CD4-positive, alpha-beta memory T cell (primary cell): ENCODE results near the gene DNASE1L3. TPM values are rescaled to one million over a fixed set of nuclear protein-coding genes. Genes with fewer than 3 reads are reported as not detected.
A peak's percentile ranks its signal among the peaks of the same experiment; 100 is the strongest.

Experiments used
- CTCF ChIA-PET: fragments of 350-600 bp; sonication (Branson Sonifier 250); formaldehyde crosslinking; loops from one replicate; lab custom pipeline; 2021; ENCODE audit warnings: inconsistent platforms; ENCODE audit not compliant: partially characterized antibody; lab: Charles Lee
- POLR2A ChIA-PET: fragments of 350-600 bp; sonication (Branson Sonifier 250); formaldehyde crosslinking; loops from one replicate; lab custom pipeline; 2021; ENCODE audit not compliant: partially characterized antibody; lab: Charles Lee
- DNase-seq, 5 donors: peaks; one replicate each; pipeline versions ENCODE4 v3.0.0 to v3.0.0-alpha.2; 2020 to 2022; ENCODE audit warnings: mixed read lengths in 1 of 5
- H3K27ac ChIP-seq: one replicate; pipeline ENCODE4 v1.7.0; 2013; ENCODE audit warnings: low read depth, low read length
- H3K27me3 ChIP-seq: 2 replicates; pipeline ENCODE4 v1.7.0; 2013; ENCODE audit warnings: mild to moderate bottlenecking, low read length, moderate library complexity; ENCODE audit not compliant: insufficient read depth
- H3K36me3 ChIP-seq: 2 replicates; pipeline ENCODE4 v1.7.0; 2013; ENCODE audit warnings: mild to moderate bottlenecking, low read length, moderate library complexity; ENCODE audit not compliant: insufficient read depth
- H3K4me1 ChIP-seq: 2 replicates; pipeline ENCODE4 v1.7.0; 2013; ENCODE audit warnings: mild to moderate bottlenecking, low read length, moderate library complexity; ENCODE audit not compliant: insufficient read depth
- H3K4me3 ChIP-seq, 2 donors: one replicate each; pipeline ENCODE4 v1.7.0; 2013; ENCODE audit warnings: low read length in 2 of 2, mild to moderate bottlenecking in 1 of 2
- H3K9me3 ChIP-seq, 2 donors: one replicate each; pipeline ENCODE4 v1.7.0; 2013; ENCODE audit warnings: low read length in 2 of 2, control low read depth in 1 of 2; ENCODE audit not compliant: control insufficient read depth in 1 of 2
- H3K27ac Mint-ChIP-seq, 7 donors: one replicate each; pipeline ENCODE4 v1.8.0; 2020 to 2021; ENCODE audit warnings: mixed read lengths in 7 of 7, mild to moderate bottlenecking in 6 of 7, inconsistent platforms in 3 of 7, moderate library complexity in 3 of 7
- H3K27me3 Mint-ChIP-seq, 2 donors: one replicate each; pipeline ENCODE4 v1.8.0; 2020 to 2021; ENCODE audit warnings: mixed read lengths in 2 of 2
- H3K36me3 Mint-ChIP-seq, 2 donors: one replicate each; pipeline ENCODE4 v1.8.0; 2020 to 2021; ENCODE audit warnings: mixed read lengths in 2 of 2, inconsistent platforms in 1 of 2, mild to moderate bottlenecking in 1 of 2
- H3K4me1 Mint-ChIP-seq, 4 donors: one replicate each; pipeline ENCODE4 v1.8.0; 2020 to 2021; ENCODE audit warnings: mixed read lengths in 4 of 4, mild to moderate bottlenecking in 1 of 4
- H3K4me3 Mint-ChIP-seq, 8 donors: one replicate each; pipeline ENCODE4 v1.8.0; 2020 to 2021; ENCODE audit warnings: mixed read lengths in 8 of 8, mild to moderate bottlenecking in 7 of 8, moderate library complexity in 6 of 8, inconsistent platforms in 3 of 8
- H3K9me3 Mint-ChIP-seq, 8 donors: one replicate each; pipeline ENCODE4 v1.8.0; 2020 to 2021; ENCODE audit warnings: mixed read lengths in 8 of 8, mild to moderate bottlenecking in 5 of 8, inconsistent platforms in 3 of 8, moderate library complexity in 1 of 8
- intact Hi-C: fragments of 100-400 bp; cut with micrococcal nuclease; formaldehyde crosslinking; loops from one replicate; pipeline ENCODE4 v1.15.1; 2023
- polyA plus RNA-seq, 2 donors: library from polyadenylated mRNA; unstranded; fragments of 300-500 nt; fragmentation: Illumina TruSeq; gene quantifications; one replicate each; pipeline ENCODE4 v1.2.3, GENCODE V29; 2021
- total RNA-seq, 2 experiments: library from RNA; stranded (reverse); gene quantifications; one replicate each; pipeline ENCODE4 v1.2.3, GENCODE V29; 2021

The DNASE1L3 gene
- total and polyA plus RNA-seq, 4 experiments from 2014 or later = not detected

DNA sequence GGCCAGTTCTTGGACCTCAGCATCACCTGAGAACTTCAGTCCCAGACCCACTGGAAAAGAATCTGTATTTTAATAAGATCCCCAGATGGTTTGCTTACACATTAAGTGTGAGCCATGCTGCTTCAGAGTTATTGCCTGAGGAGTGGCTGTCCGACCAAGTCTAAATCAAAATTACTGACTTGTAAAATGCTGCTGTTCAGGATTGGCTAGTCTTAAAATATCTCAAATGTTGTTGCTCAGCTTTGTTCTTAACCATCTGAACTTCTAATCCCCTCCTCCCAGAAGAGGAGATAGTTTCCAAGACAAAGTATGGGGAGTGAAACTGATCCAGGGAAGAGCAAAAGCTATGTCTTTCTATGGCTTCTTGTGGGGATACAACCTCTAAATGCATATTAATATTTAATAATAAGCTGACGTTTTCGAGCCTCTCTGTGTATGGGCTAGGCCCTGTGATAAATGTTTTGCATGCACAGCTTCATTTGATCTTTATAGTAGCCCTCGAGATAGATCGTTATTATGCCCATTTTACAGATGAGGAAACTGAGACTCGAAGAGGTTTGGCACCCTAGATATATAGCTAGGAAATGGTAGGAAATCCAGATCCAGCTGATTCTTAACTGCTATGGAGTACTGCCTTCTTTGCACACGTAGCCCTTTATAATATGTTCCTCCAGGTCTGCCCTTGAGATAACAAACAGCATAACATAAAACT is 52.2 kb downstream of the DNASE1L3 start:
- ChIA-PET POLR2A (no interaction called here), CTCF (interaction anchor here (0.8 to 2.8 kb wide), 5 partner anchors 7 to 57 kb away, joined by 3 to 10 read pairs (median 3); no protein-coding TSS in a partner anchor)
- H3K36me3 ChIP-seq = peaks cover 15% of the 10 kb centered on the region
- no peak for DNase-seq
- Mint-ChIP-seq H3K27me3 (no peaks in the 10 kb centered on the region), H3K36me3 (peaks cover 42 to 56% of the 10 kb centered on the region in 2 donors), H3K27ac (no peak overlapping the region), H3K4me3 (no peak overlapping the region), H3K9me3 (no peaks in the 10 kb centered on the region), H3K4me1 (no peaks in the 10 kb centered on the region)
- intact Hi-C loops = no loop called here
- H3K9me3 ChIP-seq = no peaks in the 10 kb centered on the region
- H3K27ac ChIP-seq = no peak overlapping the region
- no peaks in the 10 kb centered on the region for H3K4me1 ChIP-seq
- no peak overlapping the region for H3K4me3 ChIP-seq
- no peaks in the 10 kb centered on the region for H3K27me3 ChIP-seq

DNA sequence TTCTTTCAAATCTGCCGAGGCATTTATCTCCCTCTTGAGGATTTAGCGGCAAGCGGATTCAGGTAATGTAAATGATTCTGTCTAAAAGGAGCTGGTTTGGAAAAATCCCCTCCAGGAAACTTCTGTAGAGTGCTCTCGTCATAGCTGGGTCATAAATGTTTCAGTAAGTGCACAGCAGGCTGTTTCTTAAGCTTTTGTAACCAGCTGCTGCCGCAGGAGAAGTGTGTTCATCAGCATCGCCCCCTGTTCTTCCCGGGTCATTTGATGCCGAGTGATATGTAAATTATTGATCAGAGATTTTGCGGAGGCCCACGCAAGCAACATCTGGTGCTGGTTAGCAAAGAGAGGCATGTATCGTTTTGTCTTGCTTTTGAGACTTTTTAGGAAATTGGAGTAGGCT is 53.1 kb downstream of the DNASE1L3 start:
- Histone ChIP-seq H3K4me3 (no peak overlapping the region), H3K27ac (no peak overlapping the region), H3K9me3 (no peaks in the 10 kb centered on the region), H3K36me3 (peaks cover 11% of the 10 kb centered on the region), H3K4me1 (no peaks in the 10 kb centered on the region), H3K27me3 (no peaks in the 10 kb centered on the region)
- H3K9me3 Mint-ChIP-seq = no peaks in the 10 kb centered on the region
- no peaks in the 10 kb centered on the region for H3K4me1 Mint-ChIP-seq
- peaks cover 40 to 52% of the 10 kb centered on the region in 2 donors for H3K36me3 Mint-ChIP-seq
- H3K27me3 Mint-ChIP-seq = no peaks in the 10 kb centered on the region
- DNase-seq = no peak
- POLR2A ChIA-PET = no interaction called here
- CTCF ChIA-PET = interaction anchor here (1.1 to 2.8 kb wide), 2 partner anchors 8 to 19 kb away, joined by 3 to 10 read pairs; no protein-coding TSS in a partner anchor
- H3K27ac Mint-ChIP-seq = no peak overlapping the region
- H3K4me3 Mint-ChIP-seq = no peak overlapping the region
- intact Hi-C loops = no loop called here

DNA sequence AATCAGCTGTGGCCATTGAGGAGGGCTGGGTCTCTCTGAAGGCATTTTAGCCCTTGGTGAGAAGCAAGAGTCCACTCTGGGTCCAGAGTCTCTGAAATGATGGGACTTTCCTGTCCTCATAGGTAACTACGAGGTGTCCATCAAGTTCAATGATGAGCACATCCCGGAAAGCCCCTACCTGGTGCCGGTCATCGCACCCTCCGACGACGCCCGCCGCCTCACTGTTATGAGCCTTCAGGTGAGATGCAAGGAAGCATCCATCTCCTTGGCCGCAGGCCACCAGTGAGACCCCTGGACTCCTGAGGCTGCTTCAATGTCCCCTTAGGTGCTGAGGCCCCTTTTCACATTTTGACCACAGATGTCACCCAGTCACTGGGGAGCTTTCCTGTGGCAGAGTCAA is 54.9 kb downstream of the DNASE1L3 start:
- no peaks in the 10 kb centered on the region for H3K4me1 ChIP-seq
- H3K27me3 Mint-ChIP-seq = no peaks in the 10 kb centered on the region
- DNase-seq = no peak
- no peak overlapping the region for H3K4me3 ChIP-seq
- no peak overlapping the region for H3K4me3 Mint-ChIP-seq
- peaks cover 11% of the 10 kb centered on the region for H3K36me3 ChIP-seq
- CTCF ChIA-PET = interaction anchor here (2.8 kb wide), 1 partner anchor 10 kb away, joined by 10 read pairs; no protein-coding TSS in a partner anchor
- intact Hi-C loops = no loop called here
- H3K27me3 ChIP-seq = no peaks in the 10 kb centered on the region
- peaks cover 34 to 45% of the 10 kb centered on the region in 2 donors for H3K36me3 Mint-ChIP-seq
- H3K4me1 Mint-ChIP-seq = no peaks in the 10 kb centered on the region
- H3K9me3 ChIP-seq = no peaks in the 10 kb centered on the region
- no peaks in the 10 kb centered on the region for H3K9me3 Mint-ChIP-seq
- H3K27ac ChIP-seq = no peak overlapping the region
- POLR2A ChIA-PET = no interaction called here
- no peak overlapping the region for H3K27ac Mint-ChIP-seq

DNA sequence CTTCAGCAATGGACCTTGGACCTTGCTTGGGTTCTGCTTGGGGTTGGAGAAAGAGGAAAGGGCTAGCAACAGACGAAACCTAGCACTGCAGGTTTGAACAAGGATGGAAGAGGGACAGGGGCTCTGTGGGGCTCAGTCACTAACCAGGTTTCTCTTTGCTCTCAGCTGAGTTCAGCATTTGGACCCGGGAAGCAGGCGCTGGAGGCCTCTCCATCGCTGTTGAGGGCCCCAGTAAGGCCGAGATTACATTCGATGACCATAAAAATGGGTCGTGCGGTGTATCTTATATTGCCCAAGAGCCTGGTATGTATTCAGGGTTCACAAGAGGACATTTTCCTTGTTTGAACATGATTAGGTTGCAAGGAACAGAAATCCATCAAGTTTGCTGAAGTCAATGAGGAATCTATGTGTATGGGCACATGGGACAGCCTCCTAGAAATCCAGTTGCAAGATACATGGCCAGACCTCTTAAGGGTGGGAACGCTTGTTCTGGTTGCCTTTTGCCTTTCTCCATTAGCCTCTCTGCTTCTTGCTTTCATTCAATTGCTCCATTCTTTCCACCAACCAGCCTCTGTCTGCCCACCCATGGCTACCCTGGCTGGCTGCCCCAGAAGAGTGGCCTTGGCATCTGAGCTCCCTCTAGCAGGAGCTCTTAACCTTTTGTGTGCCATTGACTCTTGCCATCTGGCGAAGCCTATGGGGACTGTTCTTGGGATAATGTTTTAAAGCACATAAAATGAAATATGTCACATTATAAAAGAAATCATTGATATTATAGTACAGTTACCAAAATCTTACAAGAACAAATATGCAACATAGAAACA is 55.9 kb downstream of the DNASE1L3 start:
- H3K9me3 Mint-ChIP-seq = no peaks in the 10 kb centered on the region
- H3K4me3 ChIP-seq = no peak overlapping the region
- no peaks in the 10 kb centered on the region for H3K4me1 Mint-ChIP-seq
- CTCF ChIA-PET = interaction anchor here (1.0 kb wide), 1 partner anchor 11 kb away, joined by 6 read pairs; no protein-coding TSS in a partner anchor
- H3K27ac ChIP-seq = no peak overlapping the region
- H3K27ac Mint-ChIP-seq = peak overlapping the region in 1 of 7 donors; percentile 50
- H3K36me3 ChIP-seq = peaks cover 5% of the 10 kb centered on the region
- H3K9me3 ChIP-seq = no peaks in the 10 kb centered on the region
- peaks cover 33 to 44% of the 10 kb centered on the region in 2 donors for H3K36me3 Mint-ChIP-seq
- no peaks in the 10 kb centered on the region for H3K27me3 Mint-ChIP-seq
- H3K4me3 Mint-ChIP-seq = no peak overlapping the region
- H3K4me1 ChIP-seq = no peaks in the 10 kb centered on the region
- intact Hi-C loops = no loop called here
- no peak for DNase-seq
- POLR2A ChIA-PET = no interaction called here
- no peaks in the 10 kb centered on the region for H3K27me3 ChIP-seq

DNA sequence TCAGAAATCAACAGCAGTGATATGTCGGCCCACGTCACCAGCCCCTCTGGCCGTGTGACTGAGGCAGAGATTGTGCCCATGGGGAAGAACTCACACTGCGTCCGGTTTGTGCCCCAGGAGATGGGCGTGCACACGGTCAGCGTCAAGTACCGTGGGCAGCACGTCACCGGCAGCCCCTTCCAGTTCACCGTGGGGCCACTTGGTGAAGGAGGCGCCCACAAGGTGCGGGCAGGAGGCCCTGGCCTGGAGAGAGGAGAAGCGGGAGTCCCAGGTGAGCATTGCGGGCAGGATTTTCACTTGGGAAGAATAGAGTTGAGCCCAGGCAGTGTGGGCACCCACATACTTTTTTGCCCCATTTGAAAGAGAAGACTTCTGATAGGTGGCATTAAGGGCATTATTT is 57.4 kb downstream of the DNASE1L3 start:
- no peaks in the 10 kb centered on the region for H3K27me3 Mint-ChIP-seq
- peak overlapping the region in 1 of 7 donors; percentile 2 for H3K27ac Mint-ChIP-seq
- no peak overlapping the region for H3K4me3 Mint-ChIP-seq
- peaks cover 7% of the 10 kb centered on the region for H3K36me3 ChIP-seq
- H3K9me3 Mint-ChIP-seq = no peaks in the 10 kb centered on the region
- intact Hi-C loops = no loop called here
- no peaks in the 10 kb centered on the region for H3K4me1 ChIP-seq
- H3K27me3 ChIP-seq = no peaks in the 10 kb centered on the region
- ChIA-PET CTCF (no interaction called here), POLR2A (no interaction called here)
- H3K9me3 ChIP-seq = no peaks in the 10 kb centered on the region
- H3K27ac ChIP-seq = no peak overlapping the region
- peaks cover 42 to 52% of the 10 kb centered on the region in 2 donors for H3K36me3 Mint-ChIP-seq
- DNase-seq = no peak
- no peak overlapping the region for H3K4me3 ChIP-seq
- no peaks in the 10 kb centered on the region for H3K4me1 Mint-ChIP-seq

DNA sequence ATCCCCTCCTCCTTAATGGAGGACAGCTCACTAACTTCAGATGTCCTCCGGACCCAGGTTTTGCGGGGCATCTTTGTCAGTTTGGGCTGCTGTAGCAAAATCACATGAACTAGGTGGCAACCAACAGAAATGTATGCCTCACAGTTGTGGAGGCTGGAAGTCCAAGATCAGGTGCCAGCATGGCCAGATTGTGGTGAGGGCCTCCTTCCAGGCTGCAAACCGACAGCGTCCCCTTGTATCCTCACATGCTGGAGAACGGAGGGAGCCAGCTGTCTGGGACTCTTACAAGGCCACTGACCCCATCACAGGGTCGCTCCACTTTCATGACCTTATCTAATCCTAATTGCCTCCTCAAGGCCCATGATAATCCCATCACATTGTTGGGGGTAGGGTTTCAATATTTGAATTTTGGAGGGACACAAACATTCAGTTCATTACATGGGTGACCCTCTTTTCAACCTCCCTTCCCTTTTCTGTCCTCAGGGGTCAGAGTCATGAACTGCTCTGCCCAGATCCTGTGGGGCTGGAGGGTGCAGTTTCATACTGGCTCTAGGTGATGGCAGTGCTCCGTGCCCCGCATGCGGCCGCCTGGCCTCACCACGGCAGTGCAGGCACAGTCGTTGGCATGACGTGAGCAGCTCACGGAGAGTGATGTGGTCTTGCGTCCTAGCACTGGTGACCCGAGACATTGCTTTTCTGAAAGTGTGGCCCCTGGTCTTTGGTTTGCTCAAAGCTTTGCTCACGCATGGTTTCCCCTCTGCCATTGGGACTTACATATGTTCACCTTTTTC is 58.4 kb downstream of the DNASE1L3 start:
- H3K36me3 ChIP-seq = peaks cover 7% of the 10 kb centered on the region
- CTCF ChIA-PET = no interaction called here

More for the DNA sequence above, 58.4 kb downstream of the DNASE1L3 start:
- Mint-ChIP-seq H3K9me3 (no peaks in the 10 kb centered on the region), H3K27ac (no peak overlapping the region), H3K4me3 (no peak overlapping the region), H3K36me3 (peaks cover 43 to 49% of the 10 kb centered on the region in 2 donors), H3K27me3 (no peaks in the 10 kb centered on the region), H3K4me1 (no peaks in the 10 kb centered on the region)
- no peak for DNase-seq
- H3K9me3 ChIP-seq = no peaks in the 10 kb centered on the region
- H3K27me3 ChIP-seq = no peaks in the 10 kb centered on the region
- intact Hi-C loops = no loop called here
- H3K4me3 ChIP-seq = no peak overlapping the region
- no peak overlapping the region for H3K27ac ChIP-seq
- POLR2A ChIA-PET = no interaction called here
- H3K4me1 ChIP-seq = no peaks in the 10 kb centered on the region
